ENCODE data around the gene CNPY4.

The CNPY4 gene, protein sequence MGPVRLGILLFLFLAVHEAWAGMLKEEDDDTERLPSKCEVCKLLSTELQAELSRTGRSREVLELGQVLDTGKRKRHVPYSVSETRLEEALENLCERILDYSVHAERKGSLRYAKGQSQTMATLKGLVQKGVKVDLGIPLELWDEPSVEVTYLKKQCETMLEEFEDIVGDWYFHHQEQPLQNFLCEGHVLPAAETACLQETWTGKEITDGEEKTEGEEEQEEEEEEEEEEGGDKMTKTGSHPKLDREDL
- 6.6 to 74.2 reads per million in 2 experiments for total RNA-seq

DNA sequence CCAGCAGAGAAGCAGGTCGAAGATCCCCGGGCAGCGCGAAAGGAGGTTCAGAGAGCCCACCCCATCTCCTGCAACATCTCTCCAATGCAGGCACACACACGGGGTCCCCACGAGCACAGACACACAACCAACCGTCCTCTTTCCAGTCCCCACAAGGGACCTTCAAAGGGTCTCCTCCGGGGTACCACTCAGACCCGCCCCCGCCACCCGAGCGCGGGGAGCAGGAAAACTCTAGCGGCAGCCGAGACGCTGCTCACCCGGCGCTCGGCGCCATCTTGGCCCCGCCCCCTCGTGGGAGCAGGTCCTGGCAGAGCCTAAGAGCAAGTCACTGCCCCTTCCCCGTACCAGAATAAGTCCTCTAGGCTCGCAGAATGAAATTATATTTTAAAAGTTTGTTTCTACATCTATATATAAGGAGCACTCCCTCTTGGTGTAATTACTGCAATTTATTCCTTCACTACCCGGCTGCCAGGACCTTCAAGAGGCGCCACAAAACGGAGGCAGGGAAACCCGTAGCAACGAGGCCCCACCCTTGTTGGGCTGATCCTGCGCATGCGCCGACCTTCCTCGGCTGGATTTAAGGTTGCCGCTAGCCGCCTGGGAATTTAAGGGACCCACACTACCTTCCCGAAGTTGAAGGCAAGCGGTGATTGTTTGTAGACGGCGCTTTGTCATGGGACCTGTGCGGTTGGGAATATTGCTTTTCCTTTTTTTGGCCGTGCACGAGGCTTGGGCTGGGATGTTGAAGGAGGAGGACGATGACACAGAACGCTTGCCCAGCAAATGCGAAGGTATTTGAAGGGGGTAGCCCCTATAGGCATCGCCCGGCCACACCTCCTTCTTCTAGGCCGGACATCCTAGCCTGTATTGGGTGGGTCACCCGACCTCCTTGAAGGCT lies at the start of gene CNPY4, which contains the start of gene TAF6:
CNPY4 (plus strand) TSS at position 563 of the 898 bp plus-strand sequence; CDS start at position 674, 111 bp downstream.
TAF6 (minus strand) TSS at position 287 of the 898 bp plus-strand sequence. CDS start 5,149 bp downstream, outside the sequence.
- peak; percentile 94 for DNase-seq (ENCODE audit: low read depth)

DNA sequence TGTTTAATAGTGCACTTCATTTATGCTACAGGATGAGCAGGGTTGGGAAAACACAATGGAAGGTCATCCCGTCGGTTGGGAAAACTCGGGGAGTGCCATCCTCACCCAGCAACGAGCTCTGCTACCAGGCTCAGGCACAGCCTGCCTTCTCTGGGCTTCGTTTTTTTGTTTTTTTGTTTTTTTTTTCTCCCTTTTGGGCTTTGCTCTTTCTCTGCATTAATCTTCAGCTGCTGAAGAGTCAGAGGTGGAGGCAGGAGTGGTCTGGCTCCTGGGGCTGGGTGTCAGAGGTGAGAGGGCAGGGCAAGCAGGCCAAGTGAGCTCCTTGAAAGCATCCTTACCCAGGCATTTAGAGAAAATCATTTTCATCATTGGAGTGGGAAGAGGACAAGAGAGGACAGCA lies 49.4 kb upstream of the CNPY4 start:
- no peak for DNase-seq (ENCODE audit: low read depth)

DNA sequence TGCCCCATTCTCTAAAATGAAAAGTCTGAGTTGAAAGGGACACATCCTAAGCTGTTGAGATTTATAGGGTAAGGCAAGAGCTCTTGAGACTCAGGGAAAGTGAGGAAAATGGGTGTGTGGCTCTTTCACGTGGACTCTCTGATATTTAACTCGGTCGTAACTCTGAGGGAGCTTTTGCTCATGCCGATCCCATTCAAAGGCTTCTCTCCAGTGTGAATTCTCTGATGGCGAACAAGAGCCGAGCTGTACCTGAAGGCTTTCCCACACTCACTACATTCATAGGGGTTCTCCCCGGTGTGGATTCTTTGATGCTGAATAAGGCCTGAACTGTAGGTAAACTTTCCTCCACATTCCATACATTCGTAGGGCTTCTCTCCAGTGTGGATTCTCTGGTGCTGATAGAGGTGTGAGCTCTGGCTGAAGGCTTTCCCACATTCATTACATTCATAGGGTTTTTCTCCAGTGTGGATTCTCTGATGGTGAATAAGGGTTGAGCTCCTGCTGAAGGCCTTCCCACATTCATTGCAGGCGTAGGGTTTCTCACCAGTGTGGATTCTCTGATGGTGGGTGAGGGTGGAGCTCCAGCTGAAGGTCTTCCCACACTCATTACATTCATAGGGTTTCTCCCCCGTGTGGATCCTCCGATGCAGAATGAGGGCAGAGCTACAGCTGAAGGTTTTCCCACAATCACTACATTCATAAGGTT lies 48.3 kb upstream of the CNPY4 start:
- no peak for DNase-seq (ENCODE audit: low read depth)

DNA sequence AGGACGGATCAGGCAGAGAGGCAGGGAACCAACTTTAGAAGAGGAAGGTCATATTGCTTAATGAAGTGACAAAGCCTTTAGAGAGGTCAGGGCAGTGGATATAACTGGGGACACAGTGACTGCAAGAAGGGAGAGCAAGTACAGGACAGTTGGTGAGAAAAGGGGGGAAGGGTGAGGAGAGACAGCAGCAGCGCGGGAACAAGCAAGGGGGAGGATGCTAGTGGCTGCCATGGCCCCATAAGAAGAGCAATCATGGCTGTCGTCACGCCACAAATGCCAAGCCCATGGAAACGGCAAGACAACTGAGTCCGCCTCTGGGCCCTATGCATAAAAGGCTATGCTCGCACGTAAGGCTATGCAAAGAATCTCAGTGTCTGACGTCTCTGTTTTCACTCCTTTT lies 47.0 kb upstream of the CNPY4 start:
- no peak for DNase-seq (ENCODE audit: low read depth)

DNA sequence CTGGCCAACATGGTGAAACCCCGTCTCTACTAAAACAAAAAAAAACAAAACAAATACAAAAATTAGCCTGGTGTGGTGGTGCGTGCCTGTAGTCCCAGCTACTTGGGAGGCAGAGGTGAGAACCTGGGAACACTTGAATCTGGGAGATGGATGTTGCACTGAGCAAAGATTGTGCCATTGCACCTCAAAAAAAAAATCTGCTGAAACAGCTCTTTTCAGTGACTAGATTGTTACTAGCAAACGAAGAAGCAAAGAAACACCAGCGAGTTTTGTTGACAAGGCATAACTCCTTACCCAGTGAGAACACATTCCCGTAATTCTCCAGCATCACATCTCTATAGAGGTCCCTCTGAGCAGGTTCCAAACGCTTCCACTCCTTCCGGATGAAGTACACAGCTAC lies 44.6 kb upstream of the CNPY4 start:
- DNase-seq (ENCODE audit: low read depth) = no peak

DNA sequence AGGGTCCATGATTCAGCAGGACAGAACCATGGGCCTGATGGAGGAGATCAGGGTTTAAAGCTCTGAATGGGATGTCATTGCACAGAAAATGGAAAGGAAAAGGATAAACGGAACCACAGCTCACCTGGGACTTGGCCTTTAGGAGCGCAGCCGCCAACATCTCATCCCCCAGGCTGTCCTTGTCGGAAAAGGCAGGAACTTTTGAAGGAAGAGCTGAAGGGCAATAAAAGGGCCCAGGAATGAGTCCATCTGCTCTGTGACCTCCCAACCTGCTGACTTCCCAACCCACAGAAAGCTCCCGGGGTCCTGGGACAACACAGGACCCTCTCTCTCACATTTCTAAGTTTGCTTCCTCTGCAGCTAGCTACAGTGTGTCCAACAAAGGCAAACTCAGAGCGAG lies 44.0 kb upstream of the CNPY4 start:
- DNase-seq (ENCODE audit: low read depth) = no peak

DNA sequence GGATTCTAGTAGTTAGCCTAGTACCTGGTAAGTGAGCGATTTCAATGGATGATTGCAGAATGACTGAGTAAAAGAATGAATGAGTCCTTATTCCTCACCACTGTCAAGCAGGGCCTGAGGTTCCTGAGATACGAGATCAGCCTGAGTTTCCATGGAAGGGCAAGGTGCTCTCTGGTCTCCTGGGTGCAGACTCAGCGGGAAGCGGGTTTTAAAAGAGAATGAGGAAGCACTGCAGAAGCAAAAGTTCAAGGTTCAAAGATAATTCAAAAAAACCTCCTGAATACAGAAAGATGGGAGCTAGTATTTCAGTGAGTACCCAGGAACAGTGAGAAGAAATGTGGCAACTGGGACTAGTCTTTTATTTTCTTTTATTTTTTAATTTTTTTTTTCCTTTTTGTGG lies 42.2 kb upstream of the CNPY4 start:
- no peak for DNase-seq (ENCODE audit: low read depth)

DNA sequence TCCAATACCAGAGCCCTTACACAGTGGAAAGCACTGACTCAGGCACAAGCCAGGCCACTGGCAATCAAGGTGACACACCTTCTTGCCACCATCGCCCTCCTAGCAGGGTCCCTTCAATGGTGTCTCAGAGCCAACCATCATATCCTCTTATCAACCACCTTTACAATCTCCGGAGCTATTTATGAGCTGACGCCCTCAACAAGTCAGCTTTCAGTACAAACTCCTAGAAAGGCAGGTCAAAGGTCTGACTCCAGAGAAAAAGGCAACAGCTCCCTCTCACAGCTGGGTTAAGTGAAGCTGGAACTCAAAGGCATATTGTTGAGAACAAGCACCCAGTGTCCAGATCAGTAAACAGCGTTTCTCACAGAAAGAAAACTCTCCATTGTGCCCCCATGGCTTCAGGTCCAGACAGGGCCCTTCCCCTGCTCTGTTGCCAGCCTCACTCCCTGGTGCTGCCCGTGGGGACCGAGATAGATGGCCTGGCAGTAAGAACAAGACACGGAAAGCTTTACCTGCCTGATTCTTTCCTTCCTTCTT lies 40.3 kb upstream of the CNPY4 start:
- DNase-seq (ENCODE audit: low read depth) = no peak

DNA sequence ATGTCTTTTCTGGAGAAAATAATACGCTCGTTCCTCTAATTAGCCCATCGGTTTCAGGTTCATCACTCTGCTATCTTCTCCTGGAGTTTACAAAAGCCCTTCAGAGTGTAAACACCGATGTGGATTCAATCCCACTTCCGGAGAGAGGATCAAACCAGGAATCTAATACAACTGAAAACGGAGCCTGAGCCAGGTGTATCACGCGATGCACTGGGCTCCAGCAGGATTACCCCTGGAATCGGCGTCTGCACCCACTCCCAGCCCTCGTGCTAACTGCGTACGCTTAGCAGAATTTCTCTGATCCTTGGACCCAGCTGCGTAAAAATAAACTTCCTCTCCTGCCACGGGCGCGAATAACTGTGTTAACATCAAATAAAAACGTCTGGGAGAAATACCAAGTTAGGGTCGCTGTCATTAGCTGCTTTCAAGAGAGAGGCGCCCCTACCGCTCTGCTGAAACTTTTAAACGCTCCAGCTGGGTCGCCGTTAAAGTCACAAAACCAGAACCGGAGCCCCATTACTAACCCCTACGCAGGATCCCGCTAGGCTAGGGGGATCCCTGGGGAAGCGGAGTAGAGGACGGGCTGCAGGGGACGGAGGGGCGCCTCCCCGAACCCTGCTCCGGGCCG lies 38.4 kb upstream of the CNPY4 start:
- no peak for DNase-seq (ENCODE audit: low read depth)

DNA sequence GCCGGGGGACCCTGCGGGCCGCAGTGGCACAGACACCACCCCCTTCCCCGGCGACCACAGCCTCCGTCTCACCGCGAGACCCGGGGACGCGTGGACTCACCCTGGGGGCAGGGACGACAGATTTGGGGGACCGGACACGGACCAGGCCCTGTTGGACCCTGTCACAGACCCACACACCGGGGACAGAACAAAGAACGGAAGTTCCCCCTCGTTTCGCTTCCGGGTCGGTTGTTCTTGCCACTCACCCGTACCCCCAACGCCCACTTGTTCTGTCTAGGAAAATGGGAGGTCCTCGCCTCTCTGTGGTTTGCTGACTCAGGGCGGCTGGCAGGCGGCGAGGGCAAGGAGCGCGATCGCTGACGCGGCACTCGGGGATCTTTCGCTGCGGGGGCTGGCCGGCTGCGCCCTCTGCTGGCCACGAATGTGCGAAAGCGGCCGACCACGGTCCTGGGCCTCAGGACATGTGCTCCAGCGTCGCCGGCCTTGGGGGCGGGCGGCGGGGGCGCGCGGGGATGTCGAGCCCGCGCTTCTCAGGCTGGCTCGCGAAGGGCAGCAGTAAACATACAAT lies 37.8 kb upstream of the CNPY4 start, which contains the start of gene ZNF3:
ZNF3 (minus strand) TSS at position 189 of the 568 bp plus-strand sequence. CDS start 4,366 bp downstream, outside the sequence.
- peak; percentile 95 for DNase-seq (ENCODE audit: low read depth)

DNA sequence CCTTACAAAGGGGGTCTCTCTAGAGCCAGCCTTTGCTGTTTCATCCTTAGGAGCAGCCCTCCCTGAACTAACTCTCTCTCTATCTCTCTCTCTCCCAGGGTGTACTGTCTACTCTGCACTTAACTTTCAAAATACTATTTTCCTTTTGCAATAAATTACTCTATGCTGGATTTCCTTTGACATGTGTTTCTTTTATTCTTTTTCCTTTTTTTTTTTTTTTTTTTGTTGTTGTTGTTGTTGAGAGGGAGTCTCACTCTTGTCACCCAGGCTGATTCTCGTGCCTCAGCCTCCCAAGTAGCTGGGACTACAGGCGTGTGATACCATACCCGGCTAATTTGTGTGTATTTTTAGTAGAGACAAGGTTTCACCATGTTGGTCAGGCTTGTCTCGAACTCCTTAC lies 36.5 kb upstream of the CNPY4 start:
- no peak for DNase-seq (ENCODE audit: low read depth)

DNA sequence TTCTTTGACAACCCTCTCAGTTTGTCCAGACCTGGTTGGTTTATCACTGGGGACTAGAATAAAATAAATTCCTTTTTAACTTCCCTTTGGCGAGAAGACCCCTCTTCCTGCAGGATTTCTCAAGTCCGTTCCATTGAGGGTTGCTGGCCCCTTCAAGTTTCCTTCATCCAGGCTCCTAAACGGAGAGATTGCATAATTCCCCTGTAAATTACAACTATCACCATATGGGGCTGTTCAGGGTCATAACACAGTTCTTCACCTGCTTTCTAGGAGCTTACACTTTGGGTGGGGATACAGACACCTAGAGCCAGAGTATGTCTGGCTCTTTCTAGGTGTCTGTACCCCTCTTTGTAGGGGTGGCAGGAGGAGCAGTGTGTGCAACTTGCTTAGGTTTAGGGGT lies 33.9 kb upstream of the CNPY4 start:
- no peak for DNase-seq (ENCODE audit: low read depth)

DNA sequence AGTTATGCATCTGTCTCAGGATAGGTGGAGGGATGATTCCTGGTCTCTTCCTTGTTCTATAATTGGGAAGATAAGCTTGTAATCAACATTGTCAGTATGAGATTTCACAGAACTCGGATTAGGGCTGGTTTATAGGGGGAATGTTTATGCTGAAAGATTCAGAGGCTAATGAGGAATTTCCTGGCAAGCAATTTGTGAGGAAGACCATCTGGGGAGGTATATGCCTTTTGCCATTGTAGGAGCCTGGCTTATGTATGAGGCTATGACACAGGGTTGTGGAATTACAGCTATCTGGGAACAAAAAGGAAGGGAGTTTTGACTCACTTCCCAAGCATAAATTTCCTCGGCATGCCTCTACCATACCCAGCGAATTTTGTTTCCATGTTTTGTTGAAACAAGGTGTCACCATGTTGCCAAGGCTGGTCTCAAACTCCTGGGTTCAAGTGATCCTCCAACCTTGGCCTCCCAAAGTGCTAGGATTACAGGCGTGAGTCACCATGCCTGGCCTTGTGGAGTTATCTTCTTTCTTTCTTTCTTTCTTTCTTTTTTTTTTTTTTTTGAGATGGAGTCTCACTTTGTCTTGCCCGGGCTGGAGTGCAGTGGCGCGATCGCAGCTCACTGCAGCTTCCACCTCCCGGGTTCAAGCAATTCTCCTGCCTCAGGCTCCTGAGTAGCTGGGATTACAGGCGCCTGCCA lies 32.2 kb upstream of the CNPY4 start:
- DNase-seq (ENCODE audit: low read depth) = no peak

DNA sequence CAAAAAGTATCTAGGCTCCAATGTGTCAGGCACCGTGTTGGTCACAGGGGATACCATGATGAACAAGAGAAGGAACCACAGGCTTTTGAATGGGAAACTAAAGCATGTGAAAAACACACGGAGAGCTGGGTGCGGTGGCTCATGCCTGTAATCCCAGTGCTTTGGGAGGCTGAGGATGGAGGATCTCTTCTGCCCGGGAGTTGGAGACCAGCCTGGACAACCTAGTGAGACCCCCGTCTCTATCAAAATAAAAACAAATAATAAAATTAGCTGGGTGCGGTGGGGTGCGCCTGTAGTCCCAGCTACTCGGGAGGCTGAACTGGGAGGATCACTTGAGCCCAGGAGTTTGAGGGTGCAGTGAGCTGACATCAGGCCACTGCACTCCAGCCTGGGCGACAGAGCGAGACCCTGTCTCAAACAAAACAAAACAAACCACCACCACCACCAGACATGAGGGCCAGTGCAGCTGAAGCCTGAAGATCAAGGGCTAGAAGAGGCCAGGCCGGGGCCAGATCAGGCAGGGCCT lies 31.3 kb upstream of the CNPY4 start:
- no peak for DNase-seq (ENCODE audit: low read depth)

DNA sequence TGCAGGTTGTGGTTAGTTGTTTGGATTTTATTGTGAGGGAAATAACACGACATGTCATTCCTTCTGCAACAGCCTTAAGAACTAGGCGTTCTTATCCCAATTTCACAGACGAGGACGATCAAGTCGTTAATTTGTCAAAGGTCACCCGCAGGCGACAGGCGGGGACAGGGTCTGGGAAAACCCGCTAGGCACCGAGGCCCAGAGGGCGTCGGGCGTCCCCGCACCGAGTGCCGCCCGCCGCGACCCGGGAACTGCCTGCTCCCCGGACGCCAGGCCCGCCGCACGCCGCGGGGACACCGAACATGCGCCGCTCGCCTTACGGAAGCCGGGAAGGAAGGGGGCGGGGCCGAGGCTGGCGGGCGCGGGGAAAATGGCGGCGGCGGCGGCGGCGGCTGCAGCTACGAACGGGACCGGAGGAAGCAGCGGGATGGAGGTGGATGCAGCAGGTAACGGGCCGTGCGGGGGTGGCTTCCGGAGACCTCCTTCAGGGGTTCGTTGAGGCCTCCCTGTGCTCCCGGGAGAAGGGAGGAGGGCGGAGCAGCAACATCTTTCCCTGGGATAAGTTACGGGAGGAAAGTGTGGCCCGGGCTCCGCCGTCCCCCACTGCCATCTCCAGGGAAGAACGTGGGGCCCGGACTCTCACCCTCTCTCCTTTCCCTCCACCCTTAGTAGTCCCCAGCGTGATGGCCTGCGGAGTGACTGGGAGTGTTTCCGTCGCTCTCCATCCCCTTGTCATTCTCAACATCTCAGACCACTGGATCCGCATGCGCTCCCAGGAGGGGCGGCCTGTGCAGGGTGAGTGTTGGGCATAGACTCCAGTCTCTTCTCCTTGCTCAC lies 30.6 kb upstream of the CNPY4 start, which contains the start of gene COPS6:
COPS6 (plus strand) TSS at position 349 of the 837 bp plus-strand sequence; CDS start at position 371, 22 bp downstream.
- peak; percentile 86 for DNase-seq (ENCODE audit: low read depth)

DNA sequence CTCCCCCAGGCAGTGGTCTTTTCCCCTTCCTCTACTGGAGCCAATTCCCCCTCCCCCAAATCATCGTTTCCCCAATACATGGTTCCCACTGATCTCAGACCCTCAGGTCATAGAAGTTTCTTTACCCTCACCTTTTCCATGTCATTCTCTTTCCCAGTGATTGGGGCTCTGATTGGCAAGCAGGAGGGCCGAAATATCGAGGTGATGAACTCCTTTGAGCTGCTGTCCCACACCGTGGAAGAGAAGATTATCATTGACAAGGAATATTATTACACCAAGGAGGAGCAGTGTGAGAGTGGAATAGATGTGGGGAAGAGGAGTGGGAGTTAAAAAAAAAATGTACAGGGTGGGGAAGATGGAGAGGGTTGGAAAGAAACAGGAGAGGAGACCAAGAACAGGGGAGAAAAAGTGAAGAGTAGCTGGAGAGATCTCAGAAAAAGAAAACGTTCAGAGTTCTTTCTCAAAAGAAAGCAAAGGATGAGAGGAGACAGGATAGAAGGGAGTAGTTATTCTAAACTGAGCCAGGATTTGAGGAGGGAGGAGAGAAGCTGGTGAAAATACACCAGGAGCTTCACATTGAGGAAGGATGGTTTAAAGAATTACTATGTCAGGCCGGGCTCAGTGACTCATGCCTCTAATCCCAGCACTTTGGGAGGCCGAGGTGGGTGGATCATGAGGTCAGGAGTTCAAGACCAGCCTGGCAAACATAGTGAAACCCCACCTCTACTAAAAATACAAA lies 29.8 kb upstream of the CNPY4 start:
- no peak for DNase-seq (ENCODE audit: low read depth)

DNA sequence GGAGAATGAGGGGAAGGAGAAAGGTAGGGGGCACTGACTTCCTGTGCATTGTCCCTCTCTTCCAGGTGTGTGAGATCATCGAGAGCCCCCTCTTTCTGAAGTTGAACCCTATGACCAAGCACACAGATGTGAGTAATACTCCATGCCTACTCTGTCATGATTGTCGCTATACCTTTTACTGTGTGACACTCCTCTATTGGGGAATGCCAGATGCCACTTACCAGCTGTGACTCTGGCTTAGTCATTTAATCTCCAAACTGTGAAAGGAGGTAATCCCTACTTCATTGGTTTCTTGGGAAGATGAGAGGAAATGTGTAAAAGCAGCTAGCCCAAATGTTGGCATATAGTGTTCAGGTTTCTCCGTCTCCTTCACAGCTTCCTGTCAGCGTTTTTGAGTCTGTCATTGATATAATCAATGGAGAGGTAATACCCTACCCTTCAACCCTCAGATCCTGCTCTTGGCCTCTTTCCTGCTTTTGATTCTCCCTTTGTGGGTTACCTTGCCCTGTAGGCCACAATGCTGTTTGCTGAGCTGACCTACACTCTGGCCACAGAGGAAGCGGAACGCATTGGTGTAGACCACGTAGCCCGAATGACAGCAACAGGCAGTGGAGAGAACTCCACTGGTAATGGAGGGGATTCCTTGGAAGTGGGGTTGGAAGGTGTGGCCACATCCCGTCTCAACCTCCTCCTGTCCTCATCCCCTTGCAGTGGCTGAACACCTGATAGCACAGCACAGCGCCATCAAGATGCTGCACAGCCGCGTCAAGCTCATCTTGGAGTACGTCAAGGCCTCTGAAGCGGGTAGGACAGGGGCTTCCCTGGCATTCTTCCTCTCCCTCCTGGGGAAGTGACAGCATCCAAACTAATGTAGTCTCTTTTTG lies 28.7 kb upstream of the CNPY4 start:
- no peak for DNase-seq (ENCODE audit: low read depth)
